Astrocyte of the hippocampus (primary cell): Measurements from ENCODE around the gene SPTBN1.
"Not testable (repeated sequence)": the region's sequence is repeated elsewhere in the genome, so short reads cannot be mapped to it uniquely, and the experiment has no call there.

Experiments
- DNase-seq: peaks from one replicate; pipeline ENCODE4 v3.0.0; 2011; ENCODE audit warnings: low read depth, low spot score

SPTBN1 gene

GRCh38 chr2:54528311-54528955, 72.3 kb downstream of the SPTBN1 start:
- peak; percentile 75 for DNase-seq

GRCh38 chr2:54529518-54529917, 73.4 kb downstream of the SPTBN1 start:
- DNase-seq, result not testable (repeated sequence)

GRCh38 chr2:54529935-54530334, 73.8 kb downstream of the SPTBN1 start:
- DNase-seq, result no peak

GRCh38 chr2:54531558-54531957, 75.4 kb downstream of the SPTBN1 start:
- peak; percentile 52 for DNase-seq

GRCh38 chr2:54534221-54534620, 78.1 kb downstream of the SPTBN1 start:
- no peak for DNase-seq

- DNase-seq, result no peak
Observed at GRCh38 chr2:54534625-54535024, 78.5 kb downstream of the SPTBN1 start.

GRCh38 chr2:54535599-54536195, 79.6 kb downstream of the SPTBN1 start:
- DNase-seq, result no peak

- DNase-seq, result no peak
Observed at GRCh38 chr2:54536720-54537119, 80.6 kb downstream of the SPTBN1 start.

GRCh38 chr2:54538537-54538936, 82.4 kb downstream of the SPTBN1 start:
- no peak for DNase-seq

GRCh38 chr2:54539683-54540082, 83.6 kb downstream of the SPTBN1 start:
- DNase-seq, result no peak

GRCh38 chr2:54540194-54540593, 84.1 kb downstream of the SPTBN1 start:
- DNase-seq, result no peak

- no peak for DNase-seq
Observed at GRCh38 chr2:54541995-54542394, 85.9 kb downstream of the SPTBN1 start.

GRCh38 chr2:54543733-54544396, 87.7 kb downstream of the SPTBN1 start:
- DNase-seq, result no peak

GRCh38 chr2:54545702-54546450, 89.7 kb downstream of the SPTBN1 start:
- DNase-seq, result peak; percentile 40

GRCh38 chr2:54546518-54546917, 90.4 kb downstream of the SPTBN1 start:
- no peak for DNase-seq

- no peak for DNase-seq
Observed at GRCh38 chr2:54546923-54547720, 91.0 kb downstream of the SPTBN1 start.

- no peak for DNase-seq
Observed at GRCh38 chr2:54549430-54549829, 93.3 kb downstream of the SPTBN1 start.

- DNase-seq, result no peak
Observed at GRCh38 chr2:54549917-54550518, 93.9 kb downstream of the SPTBN1 start.

- DNase-seq, result no peak
Observed at GRCh38 chr2:54550547-54550946, 94.4 kb downstream of the SPTBN1 start.

GRCh38 chr2:54551123-54551756, 95.1 kb downstream of the SPTBN1 start:
- no peak for DNase-seq

GRCh38 chr2:54553075-54553474, 96.9 kb downstream of the SPTBN1 start:
- no peak for DNase-seq
